Activated gamma-delta T cell treated with Interleukin-2 at 50 U/mL for 16 hours (primary cell): ENCODE data around the gene CCDC171.

ENCODE experiments used
- DNase-seq: peaks from one replicate; pipeline ENCODE4 v3.0.0-alpha.2; 2020

CCDC171 gene

GRCh38 chr9:15889555-15889954 lies 336.7 kb downstream of the CCDC171 start:
- no peak for DNase-seq

GRCh38 chr9:15901572-15901971 lies 348.7 kb downstream of the CCDC171 start:
- DNase-seq: no peak

GRCh38 chr9:15909297-15909696 lies 356.5 kb downstream of the CCDC171 start:
- DNase-seq: no peak

- DNase-seq: no peak
Observed at GRCh38 chr9:15915711-15916110, 362.9 kb downstream of the CCDC171 start.

- DNase-seq: no peak
Observed at GRCh38 chr9:15927161-15927560, 374.3 kb downstream of the CCDC171 start.

GRCh38 chr9:15935661-15936305 lies 382.9 kb downstream of the CCDC171 start:
- no peak for DNase-seq

GRCh38 chr9:15936306-15936921 lies 383.6 kb downstream of the CCDC171 start:
- DNase-seq: no peak

GRCh38 chr9:15942831-15943424 lies 390.1 kb downstream of the CCDC171 start:
- DNase-seq: no peak

- no peak for DNase-seq
Observed at GRCh38 chr9:15944341-15944740, 391.5 kb downstream of the CCDC171 start.

- DNase-seq: no peak
Observed at GRCh38 chr9:15959663-15960062, 406.8 kb downstream of the CCDC171 start.

GRCh38 chr9:15961217-15961616 lies 408.4 kb downstream of the CCDC171 start:
- DNase-seq: no peak

GRCh38 chr9:15965246-15965745 lies 412.5 kb downstream of the CCDC171 start:
- DNase-seq: no peak

- DNase-seq: no peak
Observed at GRCh38 chr9:15966471-15966870, 413.6 kb downstream of the CCDC171 start.

GRCh38 chr9:15967068-15967467 lies 414.2 kb downstream of the CCDC171 start:
- no peak for DNase-seq

- no peak for DNase-seq
Observed at GRCh38 chr9:15972760-15973159, 419.9 kb downstream of the CCDC171 start.

GRCh38 chr9:15975101-15975778 lies 422.4 kb downstream of the CCDC171 start:
- DNase-seq: no peak

- DNase-seq: no peak
Observed at GRCh38 chr9:15977438-15977837, 424.6 kb downstream of the CCDC171 start.

- DNase-seq: no peak
Observed at GRCh38 chr9:15982182-15982581, 429.3 kb downstream of the CCDC171 start.

- no peak for DNase-seq
Observed at GRCh38 chr9:15999422-16000339, 446.8 kb downstream of the CCDC171 start.

GRCh38 chr9:16000811-16001210 lies 448.0 kb downstream of the CCDC171 start:
- no peak for DNase-seq

- no peak for DNase-seq
Observed at GRCh38 chr9:16001856-16002255, 449.0 kb downstream of the CCDC171 start.

GRCh38 chr9:16002816-16003215 lies 450.0 kb downstream of the CCDC171 start:
- no peak for DNase-seq

- no peak for DNase-seq
Observed at GRCh38 chr9:16003785-16004184, 450.9 kb downstream of the CCDC171 start.
